Measurements from ENCODE around the gene YPEL1.

- TF ChIP-seq CTCF (conservative IDR thresholded peaks at IDR 0.05; ENCODE audit: low read length) (no peak), EZH2phosphoT487 (IDR thresholded peaks at IDR 0.05; ENCODE audit: borderline replicate concordance, low read depth, low read length) (no peak)
These were observed 31.8 kb downstream of the YPEL1 start for GRCh38 chr22:21703684-21704316.
